Osteoblast (primary cell): Measurements from ENCODE around the gene FLCN. TPM values are rescaled to one million over a fixed set of nuclear protein-coding genes. Genes with fewer than 3 reads are reported as not detected.

Experiments used
- DNase-seq: peaks from one replicate; pipeline ENCODE4 v3.0.0; 2011; ENCODE audit warnings: low spot score, mixed read lengths; ENCODE audit not compliant: insufficient read length; ENCODE audit errors: missing footprints
- H2AFZ ChIP-seq: 2 replicates; pipeline ENCODE4 v1.6.0; 2011; ENCODE audit warnings: mild to moderate bottlenecking, low read length
- H3K27ac ChIP-seq: 2 replicates; pipeline ENCODE4 v1.5.1; 2011; ENCODE audit warnings: mild to moderate bottlenecking, low read depth, low read length, moderate library complexity
- H3K27me3 ChIP-seq: 2 replicates; pipeline ENCODE4 v1.6.0; 2012; ENCODE audit warnings: mild to moderate bottlenecking, control low read depth, inconsistent platforms, low read length, moderate library complexity; ENCODE audit not compliant: insufficient read depth
- H3K36me3 ChIP-seq: 2 replicates; pipeline ENCODE4 v1.5.1; 2011; ENCODE audit warnings: mild to moderate bottlenecking, low read length, control low read depth, moderate library complexity; ENCODE audit not compliant: insufficient read depth
- H3K4me1 ChIP-seq: 2 replicates; pipeline ENCODE4 v1.5.1; 2011; ENCODE audit warnings: mild to moderate bottlenecking, low read length, control low read depth, moderate library complexity; ENCODE audit not compliant: insufficient read depth
- H3K4me2 ChIP-seq: 2 replicates; pipeline ENCODE4 v1.6.0; 2011; ENCODE audit warnings: mild to moderate bottlenecking, low read length; ENCODE audit not compliant: insufficient read depth
- H3K4me3 ChIP-seq: fragments of 200-600 bp; sonication (generic); 3 replicates; pipeline ENCODE4 v1.5.1; 2012; ENCODE audit warnings: mild to moderate bottlenecking, low read length, inconsistent platforms; ENCODE audit not compliant: insufficient read depth
- H3K79me2 ChIP-seq: 2 replicates; pipeline ENCODE4 v1.6.0; 2012; ENCODE audit warnings: mild to moderate bottlenecking, low read length, control low read depth, inconsistent platforms; ENCODE audit not compliant: insufficient read depth
- H3K9me3 ChIP-seq: 2 replicates; pipeline ENCODE4 v1.5.1; 2011; ENCODE audit warnings: low read depth, low read length, control low read depth
- H4K20me1 ChIP-seq: 2 replicates; pipeline ENCODE4 v1.6.0; 2012; ENCODE audit warnings: mild to moderate bottlenecking, low read length, control low read depth; ENCODE audit not compliant: insufficient read depth
- total RNA-seq: library from RNA; depleted of rRNA; stranded (reverse); fragments of >200 nt; gene quantifications from 2 replicates; pipeline ENCODE4 v1.2.3, GENCODE V29; 2012
- TF ChIP-seq, protein P1 (sequence below): IDR thresholded peaks from 2 replicates; pipeline ENCODE4 v1.5.1; 2011; ENCODE audit warnings: mild to moderate bottlenecking, low read depth, low read length, moderate library complexity; ENCODE audit errors: extremely low read depth

Gene FLCN
- total RNA-seq, 1 donor: 174 TPM

DNA sequence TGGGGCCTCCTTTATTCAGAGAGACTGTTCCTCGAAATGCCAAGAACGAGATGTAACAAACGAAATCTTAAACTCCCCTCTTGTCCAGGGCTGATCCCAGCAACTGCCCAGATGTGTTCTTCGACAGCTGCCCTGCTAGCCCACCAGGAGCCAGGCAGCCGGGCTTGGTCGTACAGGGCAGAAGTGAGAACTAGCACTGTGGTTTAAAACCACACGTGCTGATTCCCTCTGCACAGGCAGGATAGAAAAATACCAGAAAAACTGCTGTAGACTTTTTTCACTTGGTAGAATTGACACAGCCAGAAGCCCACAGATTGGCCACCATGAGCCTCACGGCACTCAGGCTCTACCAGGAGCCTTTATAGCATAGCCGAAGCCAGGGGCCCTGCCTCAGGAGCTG, 64.0 kb downstream of the FLCN start:
- no peak overlapping the region for H3K4me2 ChIP-seq
- peak; percentile 47 for DNase-seq
- peaks cover 93% of the 10 kb centered on the region for H3K36me3 ChIP-seq
- no peaks in the 10 kb centered on the region for H3K9me3 ChIP-seq
- H4K20me1 ChIP-seq: peaks cover 37% of the 10 kb centered on the region
- H3K79me2 ChIP-seq: peaks cover 14% of the 10 kb centered on the region
- no peak overlapping the region for H2AFZ ChIP-seq
- no peak overlapping the region for H3K4me3 ChIP-seq
- no peak overlapping the region for H3K27ac ChIP-seq
- TF ChIP-seq, protein P1, sequence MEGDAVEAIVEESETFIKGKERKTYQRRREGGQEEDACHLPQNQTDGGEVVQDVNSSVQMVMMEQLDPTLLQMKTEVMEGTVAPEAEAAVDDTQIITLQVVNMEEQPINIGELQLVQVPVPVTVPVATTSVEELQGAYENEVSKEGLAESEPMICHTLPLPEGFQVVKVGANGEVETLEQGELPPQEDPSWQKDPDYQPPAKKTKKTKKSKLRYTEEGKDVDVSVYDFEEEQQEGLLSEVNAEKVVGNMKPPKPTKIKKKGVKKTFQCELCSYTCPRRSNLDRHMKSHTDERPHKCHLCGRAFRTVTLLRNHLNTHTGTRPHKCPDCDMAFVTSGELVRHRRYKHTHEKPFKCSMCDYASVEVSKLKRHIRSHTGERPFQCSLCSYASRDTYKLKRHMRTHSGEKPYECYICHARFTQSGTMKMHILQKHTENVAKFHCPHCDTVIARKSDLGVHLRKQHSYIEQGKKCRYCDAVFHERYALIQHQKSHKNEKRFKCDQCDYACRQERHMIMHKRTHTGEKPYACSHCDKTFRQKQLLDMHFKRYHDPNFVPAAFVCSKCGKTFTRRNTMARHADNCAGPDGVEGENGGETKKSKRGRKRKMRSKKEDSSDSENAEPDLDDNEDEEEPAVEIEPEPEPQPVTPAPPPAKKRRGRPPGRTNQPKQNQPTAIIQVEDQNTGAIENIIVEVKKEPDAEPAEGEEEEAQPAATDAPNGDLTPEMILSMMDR: no peak
- H3K4me1 ChIP-seq: no peaks in the 10 kb centered on the region
- no peaks in the 10 kb centered on the region for H3K27me3 ChIP-seq

DNA sequence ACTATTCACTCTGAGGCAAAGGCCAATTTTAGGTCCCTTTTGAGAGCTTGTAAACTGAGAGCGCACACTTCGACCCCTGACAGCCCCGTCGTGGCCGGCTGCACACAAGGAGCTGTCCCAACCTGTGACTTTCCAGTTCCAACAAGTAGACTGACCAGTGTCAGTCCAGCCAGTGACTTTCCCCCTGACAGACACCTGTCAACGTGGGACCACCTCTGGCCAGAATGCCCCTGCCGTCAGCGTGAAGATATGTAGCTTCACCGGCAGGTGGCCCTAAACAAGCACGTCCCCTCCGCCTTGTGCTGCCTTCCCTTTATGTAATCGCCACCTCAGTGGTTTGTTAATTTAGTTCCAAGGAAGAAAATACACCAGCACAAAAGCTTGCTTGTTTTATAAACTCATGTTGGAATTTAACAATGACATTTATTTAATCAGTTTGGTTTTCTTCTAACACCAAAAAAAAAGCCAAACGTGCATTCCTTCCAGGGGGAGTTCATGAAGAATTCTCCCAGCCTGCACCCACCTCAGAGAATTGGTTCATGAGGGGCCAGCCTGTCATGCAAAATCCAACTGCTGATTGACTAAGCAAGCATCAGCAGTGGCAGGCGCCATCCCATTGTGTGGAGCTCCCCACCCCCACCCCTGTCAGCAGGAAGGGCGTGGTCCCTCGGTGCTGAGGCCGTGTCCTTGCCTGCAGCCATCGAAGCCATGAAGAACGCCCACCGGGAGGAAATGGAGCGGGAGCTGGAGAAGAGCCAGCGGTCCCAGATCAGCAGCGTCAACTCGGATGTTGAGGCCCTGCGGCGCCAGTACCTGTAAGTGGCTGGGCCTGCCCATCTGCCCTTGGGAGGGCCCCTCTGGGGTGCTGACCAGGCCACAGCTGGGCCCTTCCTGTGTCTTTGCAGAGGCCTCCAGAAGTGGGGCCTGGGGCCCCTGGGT, 64.7 kb downstream of the FLCN start:
- no peaks in the 10 kb centered on the region for H3K9me3 ChIP-seq
- H4K20me1 ChIP-seq: peaks cover 40% of the 10 kb centered on the region
- H3K4me2 ChIP-seq: no peak overlapping the region
- peaks cover 14% of the 10 kb centered on the region for H3K79me2 ChIP-seq
- TF ChIP-seq, protein P1: no peak
- H3K4me3 ChIP-seq: no peak overlapping the region
- H2AFZ ChIP-seq: no peak overlapping the region
- H3K27ac ChIP-seq: no peak overlapping the region
- peaks cover 93% of the 10 kb centered on the region for H3K36me3 ChIP-seq
- peak; percentile 34 for DNase-seq
- no peaks in the 10 kb centered on the region for H3K4me1 ChIP-seq
- H3K27me3 ChIP-seq: no peaks in the 10 kb centered on the region

DNA sequence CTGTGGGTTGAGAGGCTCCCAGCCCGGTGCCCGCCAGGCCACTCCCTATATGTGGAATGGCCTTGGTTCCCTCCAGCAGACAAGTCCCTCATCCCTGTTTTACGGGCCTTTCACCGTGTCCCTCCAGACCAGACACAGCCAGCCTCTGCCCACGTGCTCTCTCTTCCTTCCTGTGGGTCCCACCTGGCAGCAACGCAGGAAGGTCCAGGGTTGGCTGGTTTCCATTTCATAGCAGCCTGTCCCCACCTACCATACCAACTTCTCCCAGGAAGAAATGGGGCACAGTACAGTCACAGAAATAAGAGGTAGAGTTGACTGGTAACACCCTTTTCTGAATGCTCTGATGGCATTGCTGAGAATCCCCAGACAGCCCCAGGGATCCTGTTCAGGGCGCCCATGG, 65.8 kb downstream of the FLCN start:
- Histone ChIP-seq H3K27me3 (no peaks in the 10 kb centered on the region), H2AFZ (no peak overlapping the region), H3K4me3 (no peak overlapping the region), H3K79me2 (peaks cover 14% of the 10 kb centered on the region), H3K4me2 (no peak overlapping the region), H3K4me1 (no peaks in the 10 kb centered on the region), H3K36me3 (peaks cover 93% of the 10 kb centered on the region), H3K27ac (no peak overlapping the region), H3K9me3 (no peaks in the 10 kb centered on the region), H4K20me1 (peaks cover 51% of the 10 kb centered on the region)
- peak; percentile 53 for DNase-seq
- TF ChIP-seq, protein P1: no peak

DNA sequence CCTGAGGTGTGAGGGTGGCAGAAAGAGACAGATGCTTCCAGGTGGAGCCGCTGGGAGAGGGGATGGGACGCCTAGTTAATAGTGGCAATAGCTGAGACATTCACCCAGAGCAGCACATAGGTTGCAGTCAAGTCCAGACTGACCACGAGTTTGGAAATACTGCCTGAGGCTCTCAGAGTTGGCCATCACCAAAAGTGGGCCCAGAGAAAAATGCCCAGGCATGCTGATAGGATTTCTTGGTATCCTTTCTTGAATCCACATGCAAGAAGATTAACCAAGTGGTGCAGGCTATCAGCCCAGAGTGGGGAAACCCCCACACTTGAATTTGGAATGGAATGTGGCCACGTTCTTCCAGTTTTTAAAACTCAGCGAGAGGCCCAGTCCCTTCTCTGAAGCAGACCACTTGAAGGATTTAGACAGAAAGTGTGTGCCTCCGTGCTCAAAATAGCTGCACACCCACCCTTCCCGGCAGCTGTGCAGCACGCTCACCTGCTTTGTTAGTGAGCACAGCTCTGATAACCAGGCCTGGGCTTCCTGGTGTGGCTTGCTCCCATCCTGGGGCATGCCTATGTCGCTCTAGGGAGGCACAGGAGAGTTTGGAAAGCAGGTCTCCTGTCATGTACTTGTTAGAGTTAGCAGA, 66.5 kb downstream of the FLCN start:
- H3K36me3 ChIP-seq: peaks cover 93% of the 10 kb centered on the region
- no peaks in the 10 kb centered on the region for H3K4me1 ChIP-seq
- no peak overlapping the region for H3K27ac ChIP-seq
- no peak overlapping the region for H3K4me2 ChIP-seq
- peaks cover 48% of the 10 kb centered on the region for H4K20me1 ChIP-seq
- H3K9me3 ChIP-seq: no peaks in the 10 kb centered on the region
- no peak overlapping the region for H3K4me3 ChIP-seq
- peak; percentile 84 for DNase-seq
- H3K27me3 ChIP-seq: no peaks in the 10 kb centered on the region
- peaks cover 14% of the 10 kb centered on the region for H3K79me2 ChIP-seq
- TF ChIP-seq, protein P1: no peak
- H2AFZ ChIP-seq: no peak overlapping the region
